Osteoblast (primary cell): Measurements from ENCODE around the gene SLA2. TPM values are rescaled to one million over a fixed set of nuclear protein-coding genes. Genes with fewer than 3 reads are reported as not detected.
"Not testable (repeated sequence)": the region's sequence is repeated elsewhere in the genome, so short reads cannot be mapped to it uniquely, and the experiment has no call there.

Experiments
- DNase-seq: peaks from one replicate; pipeline ENCODE4 v3.0.0; 2011; ENCODE audit warnings: low spot score, mixed read lengths; ENCODE audit not compliant: insufficient read length; ENCODE audit errors: missing footprints
- H2AFZ ChIP-seq: 2 replicates; pipeline ENCODE4 v1.6.0; 2011; ENCODE audit warnings: mild to moderate bottlenecking, low read length
- H3K27ac ChIP-seq: 2 replicates; pipeline ENCODE4 v1.5.1; 2011; ENCODE audit warnings: mild to moderate bottlenecking, low read depth, low read length, moderate library complexity
- H3K27me3 ChIP-seq: 2 replicates; pipeline ENCODE4 v1.6.0; 2012; ENCODE audit warnings: mild to moderate bottlenecking, control low read depth, inconsistent platforms, low read length, moderate library complexity; ENCODE audit not compliant: insufficient read depth
- H3K36me3 ChIP-seq: 2 replicates; pipeline ENCODE4 v1.5.1; 2011; ENCODE audit warnings: mild to moderate bottlenecking, low read length, control low read depth, moderate library complexity; ENCODE audit not compliant: insufficient read depth
- H3K4me1 ChIP-seq: 2 replicates; pipeline ENCODE4 v1.5.1; 2011; ENCODE audit warnings: mild to moderate bottlenecking, low read length, control low read depth, moderate library complexity; ENCODE audit not compliant: insufficient read depth
- H3K4me2 ChIP-seq: 2 replicates; pipeline ENCODE4 v1.6.0; 2011; ENCODE audit warnings: mild to moderate bottlenecking, low read length; ENCODE audit not compliant: insufficient read depth
- H3K4me3 ChIP-seq: fragments of 200-600 bp; sonication (generic); 3 replicates; pipeline ENCODE4 v1.5.1; 2012; ENCODE audit warnings: mild to moderate bottlenecking, low read length, inconsistent platforms; ENCODE audit not compliant: insufficient read depth
- H3K79me2 ChIP-seq: 2 replicates; pipeline ENCODE4 v1.6.0; 2012; ENCODE audit warnings: mild to moderate bottlenecking, low read length, control low read depth, inconsistent platforms; ENCODE audit not compliant: insufficient read depth
- H3K9me3 ChIP-seq: 2 replicates; pipeline ENCODE4 v1.5.1; 2011; ENCODE audit warnings: low read depth, low read length, control low read depth
- H4K20me1 ChIP-seq: 2 replicates; pipeline ENCODE4 v1.6.0; 2012; ENCODE audit warnings: mild to moderate bottlenecking, low read length, control low read depth; ENCODE audit not compliant: insufficient read depth
- total RNA-seq: library from RNA; depleted of rRNA; stranded (reverse); fragments of >200 nt; gene quantifications from 2 replicates; pipeline ENCODE4 v1.2.3, GENCODE V29; 2012
- TF ChIP-seq, protein P1 (sequence below): IDR thresholded peaks from 2 replicates; pipeline ENCODE4 v1.5.1; 2011; ENCODE audit warnings: mild to moderate bottlenecking, low read depth, low read length, moderate library complexity; ENCODE audit errors: extremely low read depth

SLA2 gene
- total RNA-seq, 1 donor: 0.36 TPM

DNA sequence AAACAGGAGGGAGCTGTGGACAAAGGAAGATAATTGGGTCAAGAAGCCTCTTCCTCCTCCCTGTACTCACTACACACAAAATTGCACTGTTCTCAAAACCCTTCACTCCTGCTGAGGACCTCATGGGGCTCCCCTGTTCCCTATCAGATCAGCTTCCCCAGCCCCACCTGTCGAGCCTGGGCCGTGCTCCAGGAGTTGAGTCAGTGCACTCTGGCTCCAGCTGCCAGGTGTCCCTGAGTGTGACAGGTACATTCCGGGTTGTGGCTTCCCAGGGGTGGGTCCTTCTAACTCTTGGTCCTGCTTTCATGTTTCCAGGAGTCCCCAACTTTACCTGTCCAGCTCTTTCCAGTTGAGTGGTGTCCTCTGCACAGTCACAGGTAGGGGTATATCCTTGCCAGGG lies 32.0 kb downstream of the SLA2 start:
- no peak overlapping the region for H2AFZ ChIP-seq
- no peaks in the 10 kb centered on the region for H3K9me3 ChIP-seq
- H3K4me2 ChIP-seq: no peak overlapping the region
- peaks cover 51% of the 10 kb centered on the region for H3K36me3 ChIP-seq
- peaks cover 4% of the 10 kb centered on the region for H4K20me1 ChIP-seq
- H3K4me1 ChIP-seq: no peaks in the 10 kb centered on the region
- TF ChIP-seq, protein P1, sequence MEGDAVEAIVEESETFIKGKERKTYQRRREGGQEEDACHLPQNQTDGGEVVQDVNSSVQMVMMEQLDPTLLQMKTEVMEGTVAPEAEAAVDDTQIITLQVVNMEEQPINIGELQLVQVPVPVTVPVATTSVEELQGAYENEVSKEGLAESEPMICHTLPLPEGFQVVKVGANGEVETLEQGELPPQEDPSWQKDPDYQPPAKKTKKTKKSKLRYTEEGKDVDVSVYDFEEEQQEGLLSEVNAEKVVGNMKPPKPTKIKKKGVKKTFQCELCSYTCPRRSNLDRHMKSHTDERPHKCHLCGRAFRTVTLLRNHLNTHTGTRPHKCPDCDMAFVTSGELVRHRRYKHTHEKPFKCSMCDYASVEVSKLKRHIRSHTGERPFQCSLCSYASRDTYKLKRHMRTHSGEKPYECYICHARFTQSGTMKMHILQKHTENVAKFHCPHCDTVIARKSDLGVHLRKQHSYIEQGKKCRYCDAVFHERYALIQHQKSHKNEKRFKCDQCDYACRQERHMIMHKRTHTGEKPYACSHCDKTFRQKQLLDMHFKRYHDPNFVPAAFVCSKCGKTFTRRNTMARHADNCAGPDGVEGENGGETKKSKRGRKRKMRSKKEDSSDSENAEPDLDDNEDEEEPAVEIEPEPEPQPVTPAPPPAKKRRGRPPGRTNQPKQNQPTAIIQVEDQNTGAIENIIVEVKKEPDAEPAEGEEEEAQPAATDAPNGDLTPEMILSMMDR: no peak
- peaks cover 7% of the 10 kb centered on the region for H3K79me2 ChIP-seq
- H3K27me3 ChIP-seq: no peaks in the 10 kb centered on the region
- H3K4me3 ChIP-seq: no peak overlapping the region
- H3K27ac ChIP-seq: no peak overlapping the region
- no peak for DNase-seq

DNA sequence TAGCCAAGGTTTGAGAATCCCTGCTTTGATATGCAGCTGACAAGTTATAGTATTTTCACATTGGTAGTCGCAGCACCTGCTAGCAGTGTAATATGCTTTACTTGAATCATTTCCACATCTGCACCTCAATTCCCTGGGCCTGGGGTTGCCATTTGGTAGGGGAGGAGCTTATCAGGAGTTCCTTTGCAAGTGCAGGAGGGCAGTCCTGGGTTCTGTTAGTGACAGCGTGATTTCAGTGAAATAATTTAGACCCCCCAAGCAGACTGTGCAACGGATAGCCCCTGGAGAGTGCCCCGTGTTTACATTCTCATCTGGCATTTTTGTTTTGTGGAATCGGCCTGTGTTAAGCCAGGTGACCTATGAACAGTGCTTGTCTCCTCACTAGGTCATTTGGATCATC lies 34.4 kb downstream of the SLA2 start:
- Histone ChIP-seq H3K4me1 (peaks cover 11% of the 10 kb centered on the region), H2AFZ (no peak overlapping the region), H3K36me3 (peaks cover 67% of the 10 kb centered on the region), H3K79me2 (peaks cover 29% of the 10 kb centered on the region), H4K20me1 (peaks cover 17% of the 10 kb centered on the region), H3K27me3 (no peaks in the 10 kb centered on the region), H3K4me3 (no peak overlapping the region), H3K4me2 (no peak overlapping the region), H3K9me3 (no peaks in the 10 kb centered on the region), H3K27ac (no peak overlapping the region)
- no peak for DNase-seq
- TF ChIP-seq, protein P1: no peak

DNA sequence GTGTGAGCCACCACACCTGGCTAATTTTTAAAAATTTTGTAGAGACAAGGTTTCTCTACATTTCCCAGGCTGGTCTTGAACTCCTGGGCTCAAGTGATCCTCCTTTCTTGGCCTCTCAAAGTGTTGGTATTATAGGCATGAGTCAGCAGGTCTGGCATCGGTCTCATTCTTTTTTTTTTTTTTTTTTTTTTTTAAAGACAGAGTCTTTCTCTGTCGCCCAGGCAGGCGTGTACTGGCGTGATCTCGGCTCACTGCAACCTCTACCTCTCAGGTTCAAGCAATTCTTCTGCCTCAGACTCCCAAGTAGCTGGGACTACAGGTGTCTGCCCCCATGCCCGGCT lies 37.6 kb downstream of the SLA2 start:
- not testable (repeated sequence) for H3K27ac ChIP-seq, H3K4me3 ChIP-seq, H2AFZ ChIP-seq, DNase-seq, H3K9me3 ChIP-seq, H3K27me3 ChIP-seq, H3K4me2 ChIP-seq
- Histone ChIP-seq H4K20me1 (peaks cover 21% of the 10 kb centered on the region), H3K79me2 (peaks cover 40% of the 10 kb centered on the region), H3K36me3 (peaks cover 56% of the 10 kb centered on the region), H3K4me1 (peaks cover 17% of the 10 kb centered on the region)

DNA sequence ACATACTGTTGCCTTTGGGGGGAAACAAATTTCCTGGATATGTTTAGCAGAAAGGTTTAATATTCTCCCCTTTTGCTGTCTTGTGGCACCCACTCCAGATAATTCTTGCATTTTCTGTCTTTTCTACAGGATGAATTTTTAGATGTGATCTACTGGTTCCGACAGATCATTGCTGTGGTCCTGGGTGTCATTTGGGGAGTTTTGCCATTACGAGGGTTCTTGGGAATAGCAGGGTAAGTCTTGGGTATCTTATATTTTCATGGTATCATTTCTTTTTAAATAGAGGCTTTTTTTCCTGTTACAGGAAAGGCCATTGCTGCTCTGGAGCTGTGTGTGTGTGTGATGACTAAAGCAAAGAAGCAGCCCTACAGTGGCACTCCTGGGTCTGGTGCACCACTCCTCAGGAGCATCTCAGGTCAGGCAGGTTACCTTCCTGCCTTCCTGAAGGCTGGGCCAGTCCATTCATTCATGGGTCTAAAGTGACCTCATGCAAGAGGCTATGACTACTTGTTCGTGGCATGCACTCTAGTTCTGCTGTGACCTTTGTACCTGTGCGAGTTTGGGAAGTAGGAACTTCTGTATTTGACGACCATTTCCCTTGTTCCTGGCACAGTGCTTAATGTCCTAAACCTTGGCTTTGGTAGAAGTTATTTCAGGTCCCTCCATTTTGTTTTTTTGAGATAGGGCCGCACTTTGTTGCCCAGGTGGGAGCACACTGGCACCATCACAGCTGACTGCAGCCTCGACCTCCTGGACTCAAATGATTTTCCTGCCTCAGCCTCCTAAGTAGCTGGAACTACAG lies 38.2 kb downstream of the SLA2 start:
- H3K36me3 ChIP-seq: peaks cover 51% of the 10 kb centered on the region
- H2AFZ ChIP-seq: no peak overlapping the region
- TF ChIP-seq, protein P1: no peak
- H3K9me3 ChIP-seq: no peaks in the 10 kb centered on the region
- no peaks in the 10 kb centered on the region for H3K27me3 ChIP-seq
- no peak overlapping the region for H3K4me3 ChIP-seq
- no peak for DNase-seq
- peaks cover 17% of the 10 kb centered on the region for H3K4me1 ChIP-seq
- no peak overlapping the region for H3K27ac ChIP-seq
- H3K79me2 ChIP-seq: peaks cover 40% of the 10 kb centered on the region
- H4K20me1 ChIP-seq: peaks cover 21% of the 10 kb centered on the region
- H3K4me2 ChIP-seq: peak overlapping the region; percentile 98
